ENCODE results near the gene SNRPB.

SNRPB gene

GRCh38 chr20:2431185-2431584 lies 39.4 kb downstream of the SNRPB start:
- in situ Hi-C loops (cut with MboI; ENCODE audit: low pct_unique_long_range_greater_than_20kb, low sequenced_read_pairs, unreplicated experiment): no loop called here
- TF ChIP-seq CTCF (IDR thresholded peaks at IDR 0.05; ENCODE audit: extremely low read depth, insufficient read depth, missing control alignments): no peak
- no peak for DNase-seq (ENCODE audit: low spot score)

- TF ChIP-seq CTCF (IDR thresholded peaks at IDR 0.05; ENCODE audit: extremely low read depth, insufficient read depth, missing control alignments): no peak
- in situ Hi-C loops (cut with MboI; ENCODE audit: low pct_unique_long_range_greater_than_20kb, low sequenced_read_pairs, unreplicated experiment): no loop called here
- no peak for DNase-seq (ENCODE audit: low spot score)
Measured at GRCh38 chr20:2430538-2430937, 40.1 kb downstream of the SNRPB start.

GRCh38 chr20:2429051-2429450 lies 41.5 kb downstream of the SNRPB start:
- no peak for TF ChIP-seq CTCF (IDR thresholded peaks at IDR 0.05; ENCODE audit: extremely low read depth, insufficient read depth, missing control alignments)
- in situ Hi-C loops (cut with MboI; ENCODE audit: low pct_unique_long_range_greater_than_20kb, low sequenced_read_pairs, unreplicated experiment): no loop called here
- DNase-seq (ENCODE audit: low spot score): no peak

- TF ChIP-seq CTCF (IDR thresholded peaks at IDR 0.05; ENCODE audit: extremely low read depth, insufficient read depth, missing control alignments): no peak
Measured at GRCh38 chr20:2421247-2421646, 49.3 kb downstream of the SNRPB start.

GRCh38 chr20:2420510-2420909 lies 50.1 kb downstream of the SNRPB start:
- DNase-seq (ENCODE audit: low spot score): no peak
- in situ Hi-C loops (cut with MboI; ENCODE audit: low pct_unique_long_range_greater_than_20kb, low sequenced_read_pairs, unreplicated experiment): no loop called here
- no peak for TF ChIP-seq CTCF (IDR thresholded peaks at IDR 0.05; ENCODE audit: extremely low read depth, insufficient read depth, missing control alignments)

More at GRCh38 chr20:2421247-2421646, 49.3 kb downstream of the SNRPB start:
- DNase-seq (ENCODE audit: low spot score): no peak
- in situ Hi-C loops (cut with MboI; ENCODE audit: low pct_unique_long_range_greater_than_20kb, low sequenced_read_pairs, unreplicated experiment): no loop called here

- in situ Hi-C loops (cut with MboI; ENCODE audit: low pct_unique_long_range_greater_than_20kb, low sequenced_read_pairs, unreplicated experiment): no loop called here
- TF ChIP-seq CTCF (IDR thresholded peaks at IDR 0.05; ENCODE audit: extremely low read depth, insufficient read depth, missing control alignments): no peak
Measured at GRCh38 chr20:2418388-2418787, 52.2 kb downstream of the SNRPB start.

GRCh38 chr20:2417213-2417541 lies 53.4 kb downstream of the SNRPB start:
- no peak for TF ChIP-seq CTCF (IDR thresholded peaks at IDR 0.05; ENCODE audit: extremely low read depth, insufficient read depth, missing control alignments)
- DNase-seq (ENCODE audit: low spot score): no peak
- in situ Hi-C loops (cut with MboI; ENCODE audit: low pct_unique_long_range_greater_than_20kb, low sequenced_read_pairs, unreplicated experiment): no loop called here

More at GRCh38 chr20:2418388-2418787, 52.2 kb downstream of the SNRPB start:
- DNase-seq (ENCODE audit: low spot score): no peak

Measured in GM13977 (cell line).